Activated CD8-positive, alpha-beta memory T cell treated with anti-CD3 and anti-CD28 coated beads for 48 hours (primary cell): Measurements from ENCODE around the gene LZTFL1.

Experiments used
- DNase-seq, 3 experiments: peaks; one replicate each; pipeline ENCODE4 v3.0.0-alpha.2; 2020; ENCODE audit warnings: low read depth in 2 of 3, low spot score in 2 of 3

LZTFL1 gene, protein sequence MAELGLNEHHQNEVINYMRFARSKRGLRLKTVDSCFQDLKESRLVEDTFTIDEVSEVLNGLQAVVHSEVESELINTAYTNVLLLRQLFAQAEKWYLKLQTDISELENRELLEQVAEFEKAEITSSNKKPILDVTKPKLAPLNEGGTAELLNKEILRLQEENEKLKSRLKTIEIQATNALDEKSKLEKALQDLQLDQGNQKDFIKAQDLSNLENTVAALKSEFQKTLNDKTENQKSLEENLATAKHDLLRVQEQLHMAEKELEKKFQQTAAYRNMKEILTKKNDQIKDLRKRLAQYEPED

DNA sequence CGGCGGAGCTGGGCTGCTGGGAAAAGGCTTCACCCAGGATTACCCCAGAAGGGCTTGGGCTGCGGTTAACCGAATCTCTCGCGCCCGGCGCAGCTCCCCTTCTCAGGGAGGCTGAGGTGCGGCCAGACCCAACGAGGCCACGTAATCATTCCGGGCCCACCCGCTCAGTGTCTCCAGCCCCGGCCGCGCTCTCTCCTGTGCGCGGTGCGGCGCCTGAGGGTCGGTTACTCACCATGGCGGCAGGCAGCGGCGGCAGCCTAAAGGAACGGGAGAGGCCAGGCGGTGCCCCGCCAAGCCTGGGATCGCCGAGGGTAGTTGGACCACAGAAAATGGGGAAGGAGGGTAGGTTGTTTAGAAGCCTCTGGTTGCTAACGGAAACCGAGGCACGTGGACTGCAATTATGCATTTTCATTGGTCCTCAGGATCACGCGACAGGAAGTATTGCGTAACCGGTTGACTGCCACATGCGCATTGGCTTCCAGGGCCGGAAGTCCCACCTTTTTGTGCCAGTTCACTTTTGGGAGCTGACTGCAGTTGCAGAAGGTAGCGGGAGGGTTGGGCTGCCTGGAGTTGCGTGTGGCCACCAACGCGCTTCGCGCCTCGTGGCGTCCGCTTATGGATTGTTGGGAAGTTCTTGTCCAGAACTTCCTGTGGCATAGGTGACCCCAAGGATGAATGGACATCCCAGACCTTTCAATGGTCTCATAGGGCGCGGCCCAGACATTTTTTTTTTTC is at the start of gene LZTFL1:
Gene LZTFL1, minus strand, starts transcription at position 363 of the 735 bp plus-strand sequence. Its CDS starts 128 bp downstream, at position 235.
- peak; percentile 60 to 77 (median 63) for DNase-seq

DNA sequence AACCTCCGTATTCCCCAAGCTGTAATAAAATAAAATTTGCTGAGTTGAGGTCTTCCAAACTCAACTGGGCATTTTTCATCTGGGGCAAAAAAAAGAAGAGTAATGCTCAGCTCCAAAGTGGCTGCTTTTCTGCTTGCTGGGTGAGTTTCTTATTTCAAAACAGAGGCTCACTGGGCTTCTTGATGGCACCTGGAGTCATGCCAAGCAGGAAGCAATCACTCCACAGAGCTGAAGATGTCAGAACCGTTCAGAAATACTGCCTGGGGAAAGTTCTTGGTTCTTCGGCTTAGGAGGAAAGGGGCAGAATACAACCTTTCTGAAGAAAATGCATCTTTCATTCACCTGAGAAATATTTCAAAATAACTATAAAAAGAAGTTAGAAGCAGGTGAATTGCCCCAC is 48.5 kb upstream of the LZTFL1 start:
- no peak for DNase-seq

DNA sequence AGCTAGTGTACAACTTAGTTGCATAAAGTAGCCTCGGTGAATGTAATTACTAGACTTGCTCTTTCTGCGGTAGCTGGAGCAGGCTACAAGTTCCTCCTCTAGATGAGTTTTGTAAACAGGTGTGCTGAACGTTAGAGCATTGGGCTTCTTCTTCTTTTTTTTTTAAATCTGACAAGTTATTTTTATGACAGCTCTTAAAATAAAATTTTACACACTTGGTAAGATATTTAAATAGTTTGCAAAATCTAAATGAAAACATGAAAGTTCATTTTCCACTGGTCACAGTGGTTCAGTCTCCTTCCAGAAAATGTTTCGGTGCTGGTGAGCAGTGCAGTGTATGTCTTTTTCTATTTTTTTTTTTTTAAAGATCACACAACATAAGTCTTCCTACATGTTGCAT is 47.4 kb upstream of the LZTFL1 start:
- DNase-seq = no peak

DNA sequence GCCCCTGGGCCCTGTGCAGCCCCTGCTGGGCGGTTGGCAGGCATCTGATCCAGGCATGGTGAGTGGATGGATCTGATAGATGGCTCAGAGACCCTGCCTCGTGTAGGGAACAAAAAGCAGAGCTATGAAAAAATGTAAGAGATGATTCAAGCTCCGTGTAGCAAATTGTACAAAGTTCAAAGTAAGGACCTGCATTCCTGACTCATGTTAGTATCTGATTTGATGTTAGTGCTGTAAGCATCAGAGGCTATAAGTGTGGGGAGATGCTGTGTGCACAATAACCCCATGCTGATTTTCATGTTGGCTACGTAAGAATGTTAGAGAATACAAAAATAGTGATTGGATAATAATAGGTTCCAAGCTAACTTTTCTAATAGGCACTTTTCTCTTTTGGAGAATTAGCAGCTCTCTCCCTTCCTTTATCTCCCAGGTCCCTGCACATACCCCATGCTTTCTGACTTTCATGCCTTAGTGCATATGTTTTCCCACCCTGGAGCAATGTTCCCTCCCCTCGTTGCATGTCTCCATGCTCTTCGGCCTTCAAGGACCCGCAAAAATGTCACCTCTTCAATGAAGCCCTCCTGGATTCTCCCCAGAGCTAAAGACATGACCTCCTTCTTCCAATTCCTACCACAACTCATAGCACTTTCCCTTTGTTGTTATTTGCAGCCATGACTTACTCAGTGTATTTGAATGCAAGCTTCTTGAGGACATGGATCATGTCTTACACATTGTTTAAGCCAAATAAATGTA is 46.0 kb upstream of the LZTFL1 start:
- DNase-seq = no peak

DNA sequence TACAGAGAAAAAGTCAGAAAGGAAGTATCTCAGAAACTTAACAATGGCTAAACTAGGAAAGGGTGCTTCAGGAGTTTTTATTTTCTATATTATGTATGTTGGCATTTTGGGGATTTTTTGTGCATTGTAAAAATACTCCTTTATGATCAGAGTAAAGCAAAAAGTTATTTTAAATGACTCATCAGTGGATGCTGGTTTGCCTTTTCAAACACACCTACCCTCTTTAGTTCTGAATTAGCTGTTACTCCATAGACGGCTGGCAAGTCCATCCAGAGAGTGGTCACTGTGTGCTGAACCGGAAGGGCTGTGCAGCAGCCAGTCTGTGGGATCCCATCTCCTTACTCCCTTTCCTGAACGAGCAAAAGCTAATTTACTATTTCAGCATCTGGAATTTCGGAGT is 45.4 kb upstream of the LZTFL1 start:
- no peak for DNase-seq

DNA sequence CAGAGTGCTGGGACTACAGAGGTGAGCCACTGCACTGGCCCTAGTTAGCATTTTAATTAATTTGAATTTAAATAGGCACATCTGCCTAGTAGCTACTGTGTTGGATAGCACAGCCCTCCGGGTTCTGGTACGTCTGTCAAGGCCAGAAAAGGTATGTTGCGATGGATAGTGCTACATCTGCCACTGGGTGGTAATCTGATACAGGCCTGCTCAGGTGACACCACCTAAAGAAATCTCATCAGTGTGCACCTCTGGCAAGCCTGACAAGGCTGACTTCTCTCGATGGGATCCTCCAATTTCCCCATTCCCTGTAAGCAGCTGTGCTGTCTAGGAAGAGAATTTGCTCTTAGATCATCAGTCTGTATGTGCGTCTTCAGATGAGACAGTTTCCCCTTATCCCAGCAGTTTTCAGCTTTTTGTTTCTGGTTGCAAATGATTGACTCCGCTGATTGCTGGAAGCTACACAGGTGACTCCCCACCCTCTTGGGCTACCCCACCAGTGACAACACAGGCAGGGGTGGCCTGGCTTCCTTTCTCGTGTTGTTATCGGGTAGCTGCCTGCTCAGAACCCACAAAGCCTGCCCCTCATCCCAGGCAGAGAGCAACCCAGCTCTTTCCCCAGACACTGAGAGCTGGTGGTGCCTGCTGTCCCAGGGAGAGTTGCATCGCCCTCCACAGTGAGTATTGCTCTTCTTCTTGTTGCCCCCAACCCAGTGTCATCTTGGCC is 44.2 kb upstream of the LZTFL1 start, which contains the start of gene CCR9:
Gene CCR9, plus strand, starts transcription at position 565 of the 727 bp plus-strand sequence. CDS start 8,391 bp downstream, outside the sequence.
- DNase-seq = no peak

DNA sequence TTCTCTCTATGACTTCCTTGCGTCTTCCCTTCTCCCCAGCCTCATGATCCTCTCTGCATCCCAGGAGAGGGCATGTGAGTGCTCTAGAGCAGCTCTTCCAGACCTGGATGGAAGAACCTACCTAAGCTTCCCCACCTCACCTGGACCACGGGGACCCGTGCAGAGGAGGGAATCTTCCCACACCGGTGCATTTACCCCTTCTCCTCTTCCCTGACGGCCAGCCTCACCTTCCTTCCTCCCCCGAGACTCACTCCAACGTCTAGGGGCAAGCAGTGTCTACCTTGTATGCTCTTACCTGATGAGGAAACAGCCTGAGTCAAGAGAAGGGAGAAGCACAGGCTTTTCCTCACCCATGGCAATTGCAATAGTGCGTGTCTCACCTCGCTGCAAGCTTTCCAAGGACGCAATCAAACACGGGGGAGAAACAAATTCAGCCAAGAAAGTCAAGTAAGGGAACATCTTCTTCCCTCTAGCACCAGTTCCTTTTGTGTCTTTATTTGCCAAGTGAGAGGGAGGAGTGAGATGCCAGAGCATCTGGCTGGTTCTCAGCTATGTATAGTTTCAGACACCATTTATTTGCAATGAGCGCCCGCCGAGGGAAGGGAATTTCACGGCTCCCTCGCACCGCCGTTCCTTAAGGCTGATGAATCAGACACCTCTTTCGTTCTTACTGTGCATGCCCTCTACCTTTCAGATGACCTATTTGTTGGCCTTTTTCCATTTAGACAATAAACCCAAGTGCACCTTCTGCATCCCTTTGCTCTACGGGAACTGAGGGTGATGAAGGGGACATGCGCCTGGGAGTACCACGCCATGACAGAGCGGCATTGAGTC is 42.7 kb upstream of the LZTFL1 start:
- DNase-seq = no peak

DNA sequence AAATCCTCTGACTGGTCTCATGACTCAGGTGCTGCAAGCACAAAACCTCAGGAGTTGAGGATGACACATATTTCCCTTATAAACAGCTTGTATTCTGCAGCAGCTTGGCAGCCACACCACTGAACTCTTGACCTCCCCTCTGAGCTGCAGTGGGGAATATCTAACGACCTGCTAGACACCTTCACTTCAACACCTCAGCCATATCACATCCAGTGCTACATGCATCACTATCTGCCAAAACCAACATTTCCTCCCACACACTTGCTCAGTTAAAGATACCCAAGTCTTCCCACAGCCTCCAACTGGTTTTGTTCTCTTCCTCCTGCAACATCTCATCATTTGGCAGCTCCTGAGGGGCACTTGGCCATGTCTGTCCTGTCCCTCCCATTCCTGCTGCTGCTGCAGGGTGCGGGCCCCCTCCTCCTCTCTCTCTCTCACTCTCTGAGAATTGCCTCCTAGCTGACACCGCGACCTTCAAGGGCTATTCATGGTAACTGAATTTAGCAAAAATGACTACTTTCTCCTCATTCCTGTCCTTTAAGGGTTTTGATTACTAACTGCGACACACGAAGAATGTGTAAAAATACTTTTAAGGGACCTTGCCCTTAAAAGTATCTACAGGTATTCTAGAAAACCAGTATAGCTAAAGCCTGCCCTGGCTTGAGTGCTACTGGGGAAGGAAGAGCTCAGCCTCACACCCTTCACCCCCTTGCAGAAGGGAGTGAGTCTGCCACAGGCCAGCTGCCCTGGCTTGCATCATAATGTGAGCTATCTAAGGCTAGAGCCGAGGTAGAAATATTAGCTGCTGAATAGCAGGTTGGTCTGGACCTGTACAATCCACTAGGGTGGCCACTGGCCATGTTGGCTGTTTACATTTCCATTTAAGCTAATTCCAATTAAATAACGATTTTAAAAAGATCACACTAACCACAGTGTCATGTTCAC is 39.4 kb upstream of the LZTFL1 start:
- DNase-seq = peak in 1 of 3 experiments; percentile 31

DNA sequence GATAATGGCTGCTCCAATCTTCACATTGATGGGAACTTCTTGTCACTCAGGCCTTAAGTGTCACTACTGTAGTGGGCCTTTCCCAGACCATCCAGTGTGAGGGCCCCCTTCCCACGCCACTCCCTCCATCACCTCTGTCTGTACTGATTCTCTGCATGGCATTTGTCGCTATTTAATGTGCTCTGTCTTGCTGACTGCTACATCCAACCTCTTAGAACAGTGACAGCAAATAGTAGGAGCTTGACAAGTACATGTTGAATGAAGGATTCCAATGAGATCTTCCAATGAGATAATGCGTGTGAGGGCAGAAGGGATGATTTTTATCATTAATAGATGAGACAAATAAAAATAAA is 38.8 kb upstream of the LZTFL1 start:
- DNase-seq = no peak

DNA sequence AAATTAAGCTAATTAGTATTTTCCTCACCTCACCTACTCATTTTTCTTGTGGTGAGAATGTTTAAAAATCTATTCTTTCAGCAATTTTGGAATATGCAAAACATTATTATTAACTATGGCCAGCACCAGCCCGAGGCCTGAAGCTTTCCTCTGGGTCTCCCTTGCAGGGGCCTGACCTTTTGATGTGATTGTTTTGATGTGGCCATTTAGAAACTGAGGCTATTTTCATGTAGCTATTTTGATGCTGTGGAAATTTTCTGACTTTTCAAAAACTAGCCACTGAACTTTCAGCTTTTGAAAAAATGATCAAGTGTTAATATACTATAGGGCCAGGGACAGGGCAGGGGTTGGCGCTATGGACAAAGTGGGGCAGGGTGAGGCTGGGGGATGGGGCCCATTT is 36.2 kb upstream of the LZTFL1 start:
- no peak for DNase-seq

DNA sequence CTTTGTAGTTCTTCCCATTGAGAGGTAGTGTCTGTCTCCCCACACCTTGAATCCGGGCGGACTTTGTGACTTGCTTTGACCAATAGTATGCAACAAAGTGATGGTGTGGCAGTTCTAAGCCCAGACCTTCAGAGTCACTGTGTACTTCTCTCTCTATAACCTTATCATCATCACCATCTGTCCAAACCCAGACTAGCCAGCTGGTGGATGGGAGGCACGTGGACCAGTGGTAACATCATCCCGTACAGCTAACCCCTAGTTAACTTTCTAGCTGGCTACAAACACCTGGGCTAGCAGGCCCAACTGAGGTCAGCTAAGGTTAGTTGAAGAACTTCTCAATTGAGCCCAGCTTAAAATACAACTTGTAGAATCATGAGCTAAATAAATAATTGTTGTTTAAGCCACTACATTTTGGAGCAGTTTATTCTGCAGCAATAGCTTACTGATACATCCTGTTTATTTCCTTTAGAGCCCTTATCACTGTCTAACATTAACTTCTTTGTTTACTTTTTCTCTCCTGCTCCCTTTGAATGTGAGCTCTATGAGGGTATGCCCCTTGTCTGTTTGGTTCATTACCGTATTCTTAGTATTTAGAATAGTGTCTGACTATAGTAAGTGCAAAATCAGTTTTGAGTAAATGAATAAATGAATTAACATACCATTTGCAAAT is 32.9 kb upstream of the LZTFL1 start:
- no peak for DNase-seq

DNA sequence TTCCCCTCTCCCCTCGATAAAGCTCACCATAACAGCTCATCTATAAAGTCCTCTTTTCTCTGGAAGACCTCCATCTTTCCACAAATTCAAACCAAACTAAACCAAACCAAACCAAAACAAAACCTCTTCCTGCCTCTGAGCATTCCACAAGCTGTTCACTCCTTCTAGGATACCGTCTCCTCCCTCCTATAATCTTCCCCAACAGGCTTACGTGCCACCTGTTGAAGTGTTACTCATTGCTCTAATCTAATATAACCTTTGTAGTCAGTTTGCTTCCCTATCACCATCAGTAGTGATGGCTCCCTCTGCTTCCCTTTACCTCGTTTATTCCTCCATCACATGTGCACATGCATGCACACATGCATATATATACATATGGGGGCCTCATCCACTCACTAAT is 31.7 kb upstream of the LZTFL1 start:
- DNase-seq = no peak

DNA sequence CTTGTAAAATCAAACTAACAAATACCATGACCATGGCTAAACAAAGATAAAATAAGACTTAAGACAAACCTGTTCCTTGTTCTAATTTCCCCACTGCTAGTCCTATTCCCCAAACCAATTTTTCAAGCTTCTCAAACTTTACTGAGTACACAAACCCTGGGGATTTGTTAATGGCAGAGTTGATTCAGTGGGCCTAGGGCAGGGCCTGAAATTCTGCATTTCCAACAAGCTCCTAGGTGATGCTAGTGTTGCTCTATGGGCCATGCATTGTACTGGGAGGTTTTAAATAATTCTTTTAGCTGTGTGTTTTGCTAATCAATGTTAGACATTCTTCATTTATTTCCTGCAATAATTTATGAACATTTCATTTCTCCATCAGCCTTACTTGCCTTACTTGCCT is 31.1 kb upstream of the LZTFL1 start:
- no peak for DNase-seq

DNA sequence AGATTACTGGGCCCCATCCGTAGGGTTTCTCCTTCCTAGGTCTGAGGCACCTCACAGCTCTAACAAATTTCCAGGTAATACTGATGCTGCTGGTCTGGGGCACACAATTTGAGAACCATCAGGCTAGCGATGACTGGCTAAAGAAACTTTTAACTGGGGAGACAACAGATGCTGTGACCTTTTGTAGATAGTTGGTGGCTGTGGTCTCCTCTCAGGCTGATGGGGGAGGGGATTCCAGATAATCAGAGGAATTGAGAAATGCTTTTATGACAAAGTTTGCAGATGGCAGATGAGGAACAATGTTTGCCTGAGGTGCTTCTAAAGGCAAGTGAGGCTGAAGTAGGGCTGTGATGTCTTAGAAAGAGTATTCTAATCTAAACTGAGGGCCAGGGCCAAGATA is 30.6 kb upstream of the LZTFL1 start:
- no peak for DNase-seq

DNA sequence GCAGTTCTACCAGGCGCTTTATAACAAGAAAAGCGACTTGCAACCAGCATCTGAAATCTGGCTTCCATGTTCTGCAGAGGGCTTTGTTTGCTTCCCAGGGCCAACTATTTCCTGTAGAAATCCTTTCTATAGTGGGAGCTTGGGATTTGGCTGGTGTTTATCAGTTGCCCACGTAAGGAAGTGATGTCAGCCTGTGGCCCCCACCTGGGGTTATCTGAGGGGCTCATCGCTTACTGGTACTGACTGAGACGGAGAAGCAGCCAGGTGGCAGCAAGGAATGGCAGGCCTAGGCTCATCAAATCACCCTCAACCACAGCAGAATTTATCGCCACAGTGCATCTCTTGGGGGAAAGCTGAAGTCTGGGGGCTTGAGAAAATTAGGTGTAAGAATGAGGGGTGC is 29.9 kb upstream of the LZTFL1 start:
- no peak for DNase-seq

DNA sequence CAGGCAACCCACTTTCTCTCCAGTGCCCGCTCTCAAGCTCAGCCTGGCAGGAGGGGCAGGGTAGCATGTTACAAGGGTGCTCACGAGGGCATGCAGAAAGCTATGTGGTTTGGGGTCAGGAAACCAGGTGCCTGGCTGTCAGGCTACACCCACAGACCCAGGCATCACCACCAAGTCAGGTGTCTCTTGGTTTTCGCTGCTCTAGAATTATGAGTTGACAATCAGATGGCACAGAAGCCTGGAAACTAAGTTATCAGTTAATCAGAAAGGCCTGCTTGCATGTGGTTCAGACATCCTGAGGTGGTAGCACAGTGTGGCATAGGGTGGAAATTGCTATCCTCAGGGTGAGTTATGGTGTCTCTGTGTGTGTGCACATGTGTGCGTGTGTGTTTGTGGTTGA is 28.2 kb upstream of the LZTFL1 start:
- DNase-seq = peak in 1 of 3 experiments; percentile 11

DNA sequence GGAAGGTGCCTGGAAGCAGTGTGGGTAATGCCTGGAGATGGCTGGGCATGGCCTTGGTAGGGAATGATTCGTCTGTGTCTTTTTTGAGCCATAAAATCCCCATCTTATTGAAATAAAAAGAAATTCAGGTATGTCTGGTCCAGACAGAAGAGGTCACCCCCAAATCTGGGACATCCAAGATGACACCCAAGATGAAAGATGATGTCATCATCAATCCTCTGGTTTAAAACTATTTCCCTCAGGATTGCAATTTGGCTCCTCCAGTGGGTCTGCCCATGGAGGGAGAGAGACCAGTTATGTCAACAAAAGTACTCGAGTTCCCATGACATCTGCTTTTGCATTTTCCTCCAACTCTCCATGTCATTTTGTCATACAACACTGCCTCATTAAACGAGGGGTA is 27.7 kb upstream of the LZTFL1 start:
- DNase-seq = no peak

DNA sequence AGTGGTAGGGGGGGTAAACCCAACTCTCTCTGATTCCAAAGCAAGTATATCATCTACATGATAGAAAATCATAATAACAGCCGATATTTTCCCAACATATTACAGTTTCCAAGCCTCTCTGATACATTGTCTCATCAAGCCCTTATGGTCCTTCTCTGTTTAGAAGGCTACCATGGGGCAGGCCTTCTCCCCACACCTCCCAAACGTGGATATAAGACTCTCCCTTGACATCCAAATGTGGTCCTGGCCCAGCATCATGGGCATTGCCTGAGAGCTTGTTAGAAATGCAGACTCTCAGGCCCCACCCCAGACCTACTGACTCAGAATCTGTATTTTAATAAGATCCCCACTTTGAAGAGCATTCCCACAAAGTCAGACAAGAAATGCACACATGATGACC is 26.7 kb upstream of the LZTFL1 start:
- DNase-seq = no peak

DNA sequence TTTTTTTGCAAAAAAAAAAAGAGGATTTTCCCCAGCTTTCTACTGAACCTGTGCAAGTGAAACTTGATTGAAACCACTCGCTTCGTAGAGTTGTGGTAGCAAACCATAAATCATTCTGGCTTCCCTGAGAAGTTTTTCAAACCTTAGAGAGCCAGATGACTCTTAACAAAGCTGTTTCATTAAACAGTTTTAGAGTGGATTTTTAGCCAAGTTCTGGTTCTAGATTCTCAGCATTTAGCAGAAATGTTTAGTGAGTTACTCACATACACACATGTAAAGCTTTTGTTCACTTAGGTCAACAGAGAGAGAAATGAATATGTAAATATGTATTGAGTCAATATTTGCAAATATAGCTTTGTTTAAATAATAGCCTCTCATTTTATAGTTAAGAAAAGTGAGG is 26.3 kb upstream of the LZTFL1 start:
- DNase-seq = no peak
